DOHH2 (cell line): ENCODE measurements around the gene MACF1.
"Not testable (repeated sequence)": the region's sequence is repeated elsewhere in the genome, so short reads cannot be mapped to it uniquely, and the experiment has no call there.

Experiments used
- H3F3A ChIP-seq: fragments of 200-600 bp; sonication (generic), shearing (Covaris generic); 2 replicates; pipeline ENCODE4 v1.6.0; 2016; ENCODE audit warnings: antibody characterized with exemption, mild to moderate bottlenecking; ENCODE audit not compliant: control insufficient read depth, insufficient read depth
- H3K27ac ChIP-seq: fragments of 200-600 bp; sonication (generic); 2 replicates; pipeline ENCODE4 v1.5.1; 2014; ENCODE audit warnings: low read depth, mild to moderate bottlenecking, low read length, moderate library complexity
- H3K27me3 ChIP-seq: fragments of 200-600 bp; sonication (generic); 2 replicates; pipeline ENCODE4 v1.6.1; 2014; ENCODE audit warnings: mild to moderate bottlenecking, low read length, mixed read lengths; ENCODE audit not compliant: control insufficient read depth
- H3K36me3 ChIP-seq: fragments of 200-600 bp; sonication (generic); 2 replicates; pipeline ENCODE4 v1.6.1; 2014; ENCODE audit warnings: mild to moderate bottlenecking, low read length, moderate library complexity, mixed read lengths; ENCODE audit not compliant: control insufficient read depth
- H3K4me1 ChIP-seq: fragments of 200-600 bp; sonication (generic); 2 replicates; pipeline ENCODE4 v1.6.1; 2014; ENCODE audit warnings: mild to moderate bottlenecking, low read length, mixed read lengths; ENCODE audit not compliant: control insufficient read depth
- H3K4me2 ChIP-seq: fragments of 200-600 bp; sonication (generic); 2 replicates; pipeline ENCODE4 v1.6.0; 2014; ENCODE audit warnings: mild to moderate bottlenecking, low read length, moderate library complexity
- H3K4me3 ChIP-seq: fragments of 200-600 bp; sonication (generic); 2 replicates; pipeline ENCODE4 v1.5.1; 2014; ENCODE audit warnings: mild to moderate bottlenecking, low read length, mixed read lengths
- H3K79me2 ChIP-seq: fragments of 200-600 bp; sonication (generic); 2 replicates; pipeline ENCODE4 v1.6.1; 2014; ENCODE audit warnings: mild to moderate bottlenecking, low read length, mixed read lengths; ENCODE audit not compliant: control insufficient read depth
- H3K9me2 ChIP-seq: fragments of 200-600 bp; sonication (generic); replicated peaks from 2 replicates; pipeline ENCODE4 v1.6.1; 2014; ENCODE audit warnings: mild to moderate bottlenecking, low read length, mixed read lengths; ENCODE audit not compliant: control insufficient read depth
- H3K9me3 ChIP-seq: fragments of 200-600 bp; sonication (generic); 2 replicates; pipeline ENCODE4 v1.6.1; 2014; ENCODE audit warnings: antibody characterized with exemption, low read length, mixed read lengths; ENCODE audit not compliant: control insufficient read depth, insufficient read depth
- H4K20me1 ChIP-seq: fragments of 200-600 bp; sonication (generic); 2 replicates; pipeline ENCODE4 v1.6.0; 2014; ENCODE audit warnings: low read depth, mild to moderate bottlenecking, antibody characterized with exemption, low read length, moderate library complexity; ENCODE audit not compliant: control insufficient read depth, insufficient read depth
- CTCF ChIP-seq: fragments of 200-600 bp; sonication (generic); IDR thresholded peaks from one replicate; pipeline ENCODE4 v1.5.1; 2014; ENCODE audit warnings: antibody characterized with exemption, mild to moderate bottlenecking, low read depth, low read length; ENCODE audit not compliant: poor library complexity, severe bottlenecking
- EZH2phosphoT487 ChIP-seq: fragments of 200-600 bp; sonication (generic); IDR thresholded peaks from 2 replicates; pipeline ENCODE4 v1.6.1; 2017; ENCODE audit warnings: borderline replicate concordance, mild to moderate bottlenecking, antibody characterized with exemption, low read length, moderate library complexity, mixed read lengths

The MACF1 gene

GRCh38 chr1:39497585-39497984 lies 293.1 kb downstream of the MACF1 start:
- Histone ChIP-seq H3F3A (no peaks in the 10 kb centered on the region), H3K9me3 (no peaks in the 10 kb centered on the region), H3K9me2 (no peaks in the 10 kb centered on the region), H3K36me3 (no peaks in the 10 kb centered on the region), H3K27ac (no peak overlapping the region), H3K27me3 (peaks cover 20% of the 10 kb centered on the region; the same call in 1 of the 2 replicates), H3K4me3 (no peak overlapping the region), H3K4me1 (no peaks in the 10 kb centered on the region), H3K79me2 (no peaks in the 10 kb centered on the region), H4K20me1 (no peaks in the 10 kb centered on the region), H3K4me2 (no peak overlapping the region)
- TF ChIP-seq CTCF (no peak), EZH2phosphoT487 (no peak)

GRCh38 chr1:39498096-39498710 lies 293.7 kb downstream of the MACF1 start:
- not testable (repeated sequence) for H3K36me3 ChIP-seq, H3K27ac ChIP-seq, H3K4me3 ChIP-seq, H3K9me2 ChIP-seq, H3K79me2 ChIP-seq, H4K20me1 ChIP-seq, H3K4me2 ChIP-seq, H3F3A ChIP-seq, H3K9me3 ChIP-seq, H3K4me1 ChIP-seq
- H3K27me3 ChIP-seq: peaks cover 18% of the 10 kb centered on the region; the same call in 1 of the 2 replicates

GRCh38 chr1:39498821-39499220 lies 294.3 kb downstream of the MACF1 start:
- not testable (repeated sequence) for H3K27ac ChIP-seq, H3F3A ChIP-seq, H3K79me2 ChIP-seq, H3K9me2 ChIP-seq, H3K4me3 ChIP-seq, H3K9me3 ChIP-seq, H3K4me2 ChIP-seq, H3K36me3 ChIP-seq, H3K4me1 ChIP-seq, H4K20me1 ChIP-seq
- H3K27me3 ChIP-seq: peaks cover 17% of the 10 kb centered on the region; the same call in 1 of the 2 replicates

- Histone ChIP-seq H3K36me3 (no peaks in the 10 kb centered on the region), H3K4me1 (no peaks in the 10 kb centered on the region), H4K20me1 (no peaks in the 10 kb centered on the region), H3K9me3 (no peaks in the 10 kb centered on the region), H3K4me3 (no peak overlapping the region), H3K9me2 (no peaks in the 10 kb centered on the region), H3K79me2 (no peaks in the 10 kb centered on the region), H3K27ac (no peak overlapping the region), H3K4me2 (no peak overlapping the region), H3F3A (no peaks in the 10 kb centered on the region), H3K27me3 (peaks cover 17% of the 10 kb centered on the region; the same call in 1 of the 2 replicates)
- no peak for TF ChIP-seq CTCF
Observed at GRCh38 chr1:39499668-39500067, 295.2 kb downstream of the MACF1 start.
